Measurements from ENCODE around the gene KIF18B. TPM values are rescaled to one million over a fixed set of nuclear protein-coding genes. Genes with fewer than 3 reads are reported as not detected.

KIF18B gene
- total RNA-seq, 4 donors from 2014 or later, result 0.82 to 7.6 (median 3.7) TPM

GRCh38 chr17:44968225-44969143 is 20.9 kb upstream of the KIF18B start, which contains the start of gene C1QL1:
C1QL1 (minus strand) TSS chr17:44968303; CDS start chr17:44968048, 255 bp downstream.
- Histone ChIP-seq H3K9me3 (no peaks in the 10 kb centered on the region), H3K4me1 (peaks cover 11 to 34% (median 26%) of the 10 kb centered on the region in 4 donors), H3K27ac (peak within 1 kb of the TSS in 3 of 4 donors; percentile 24 to 87 (median 55)), H3K4me3 (peak within 1 kb of the TSS; percentile 29 to 58 (median 38)), H3K27me3 (peaks cover 91% of the 10 kb centered on the region), H3K36me3 (no peaks in the 10 kb centered on the region)
- peak in 2 of 5 experiments; percentile 15 for TF ChIP-seq CTCF (IDR thresholded peaks at IDR 0.05)
- no peak for TF ChIP-seq POLR2AphosphoS5 (IDR thresholded peaks at IDR 0.05)
- no peak for TF ChIP-seq EP300 (IDR thresholded peaks at IDR 0.05; ENCODE audit: low read depth)
- TF ChIP-seq POLR2A (IDR thresholded peaks at IDR 0.05), result no peak
- DNase-seq, result peak; percentile 92
- in situ Hi-C loops (cut with MboI; ENCODE audit: low pct_ligation_motif_present in 1 of 4, low pct_unique_long_range_greater_than_20kb in 1 of 4, low sequenced_read_pairs in 3 of 4), result no loop called here
- 2 to 5% methylated on average over 22 to 50 of the region's 81 CpGs for WGBS, 2 donors (ENCODE audit: low coverage in 1 of 2)
- intact Hi-C loops (cut with DNase I; ENCODE audit: low total_unique reads), result no loop called here

- peaks cover 11 to 34% (median 26%) of the 10 kb centered on the region in 4 donors for H3K4me1 ChIP-seq
- peaks cover 91% of the 10 kb centered on the region for H3K27me3 ChIP-seq
- WGBS, 2 donors (ENCODE audit: low coverage in 1 of 2), result 14% methylated on average over 21 of the region's 47 CpGs; no CpG with 5 or more reads in 1 of the 2 donors
- in situ Hi-C loops (cut with MboI; ENCODE audit: low pct_ligation_motif_present in 1 of 4, low pct_unique_long_range_greater_than_20kb in 1 of 4, low sequenced_read_pairs in 3 of 4) (no loop called here), intact Hi-C loops (cut with DNase I; ENCODE audit: low total_unique reads) (no loop called here)
- TF ChIP-seq POLR2AphosphoS5 (IDR thresholded peaks at IDR 0.05) (no peak), POLR2A (IDR thresholded peaks at IDR 0.05) (no peak), CTCF (IDR thresholded peaks at IDR 0.05) (no peak), EP300 (IDR thresholded peaks at IDR 0.05; ENCODE audit: low read depth) (no peak)
- H3K27ac ChIP-seq, result no peak overlapping the region
- no peaks in the 10 kb centered on the region for H3K36me3 ChIP-seq
- peak overlapping the region in 2 of 4 donors; percentile 33 to 39 for H3K4me3 ChIP-seq
- no peak for DNase-seq
- no peaks in the 10 kb centered on the region for H3K9me3 ChIP-seq
These were observed 20.3 kb upstream of the KIF18B start for GRCh38 chr17:44967907-44968224.

- H3K27ac ChIP-seq, result no peak overlapping the region
- intact Hi-C loops (cut with DNase I; ENCODE audit: low total_unique reads), result no loop called here
- no peaks in the 10 kb centered on the region for H3K36me3 ChIP-seq
- H3K27me3 ChIP-seq, result peaks cover 91% of the 10 kb centered on the region
- no peak for DNase-seq
- peak overlapping the region in 2 of 4 donors; percentile 33 to 39 for H3K4me3 ChIP-seq
- H3K9me3 ChIP-seq, result no peaks in the 10 kb centered on the region
- TF ChIP-seq CTCF (IDR thresholded peaks at IDR 0.05) (no peak), POLR2AphosphoS5 (IDR thresholded peaks at IDR 0.05) (no peak), EP300 (IDR thresholded peaks at IDR 0.05; ENCODE audit: low read depth) (no peak), POLR2A (IDR thresholded peaks at IDR 0.05) (no peak)
- H3K4me1 ChIP-seq, result peaks cover 11 to 34% (median 26%) of the 10 kb centered on the region in 4 donors
- 15% methylated on average over 32 of the region's 76 CpGs; no CpG with 5 or more reads in 1 of the 2 donors for WGBS, 2 donors (ENCODE audit: low coverage in 1 of 2)
- in situ Hi-C loops (cut with MboI; ENCODE audit: low pct_ligation_motif_present in 1 of 4, low pct_unique_long_range_greater_than_20kb in 1 of 4, low sequenced_read_pairs in 3 of 4), result no loop called here
These were observed 19.7 kb upstream of the KIF18B start for GRCh38 chr17:44967026-44967906.
